ENCODE measurements around the gene HSD11B1L.

GRCh38 chr19:5697022-5697889 lies 16.4 kb downstream of the HSD11B1L start:
- no peak for TF ChIP-seq CTCF (IDR thresholded peaks at IDR 0.05; ENCODE audit: insufficient read depth, low read length, poor library complexity, severe bottlenecking)
- TF ChIP-seq EZH2phosphoT487 (conservative IDR thresholded peaks at IDR 0.05; ENCODE audit: low read length): no peak
